Non-pigmented ciliary epithelial cell (primary cell): ENCODE measurements around the gene PDK2.
"Not testable (repeated sequence)": the region's sequence is repeated elsewhere in the genome, so short reads cannot be mapped to it uniquely, and the experiment has no call there.

Experiments used
- DNase-seq: peaks from one replicate; pipeline ENCODE4 v3.0.0-alpha.2; 2010; ENCODE audit warnings: low read depth

The PDK2 gene

DNA sequence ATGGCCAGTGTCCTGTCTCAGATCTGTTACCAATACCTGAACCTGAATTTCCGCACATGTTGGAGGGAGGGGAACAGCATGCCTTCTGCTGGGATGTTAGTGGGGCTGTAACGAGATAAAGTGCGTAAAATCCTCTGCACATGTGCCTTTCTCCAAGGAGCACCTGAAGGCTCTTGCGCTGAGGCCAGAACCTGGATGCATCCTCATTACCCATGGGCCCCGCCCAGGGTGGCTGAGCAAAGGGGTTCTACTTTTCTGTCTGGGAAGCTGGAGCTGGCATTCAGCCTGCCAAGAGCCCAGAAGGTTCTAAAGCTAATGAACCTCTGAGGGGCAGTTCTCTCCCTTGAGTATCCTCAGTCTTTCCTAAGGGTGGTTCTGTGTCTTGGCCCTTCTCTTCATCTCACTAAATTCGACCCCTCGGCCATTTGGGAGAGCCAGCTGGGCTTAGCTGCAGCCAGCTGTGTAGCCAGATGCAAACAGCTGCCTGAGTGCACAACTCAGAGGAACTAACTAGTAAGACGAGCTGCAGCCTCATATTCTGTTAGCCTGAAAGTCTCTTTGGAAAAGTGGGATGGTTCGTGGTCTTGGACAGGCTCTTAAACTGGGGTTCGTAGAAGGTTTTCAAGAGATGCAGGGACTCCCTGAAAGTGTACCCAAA is 36.7 kb upstream of the PDK2 start:
- DNase-seq, result no peak

DNA sequence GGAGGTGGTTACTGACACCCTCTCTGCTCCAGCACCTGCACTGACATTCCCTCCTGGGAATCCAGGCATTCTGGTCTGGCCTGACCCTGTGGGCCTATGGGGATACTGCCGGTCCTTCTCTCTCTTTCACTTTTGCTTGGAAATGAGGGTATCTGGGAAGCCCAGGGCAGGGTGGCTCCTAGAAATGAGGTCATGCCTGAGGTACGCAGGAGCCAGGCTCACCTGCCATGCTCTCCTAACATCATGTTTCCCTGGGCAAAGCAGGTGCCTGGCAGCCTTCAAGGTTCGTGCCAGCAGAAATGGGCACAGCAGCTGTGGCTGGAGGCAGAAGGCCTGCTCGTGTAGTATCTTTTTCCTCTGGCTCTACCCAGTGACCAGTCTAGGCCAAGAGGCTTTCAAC is 35.9 kb upstream of the PDK2 start:
- DNase-seq, result no peak

DNA sequence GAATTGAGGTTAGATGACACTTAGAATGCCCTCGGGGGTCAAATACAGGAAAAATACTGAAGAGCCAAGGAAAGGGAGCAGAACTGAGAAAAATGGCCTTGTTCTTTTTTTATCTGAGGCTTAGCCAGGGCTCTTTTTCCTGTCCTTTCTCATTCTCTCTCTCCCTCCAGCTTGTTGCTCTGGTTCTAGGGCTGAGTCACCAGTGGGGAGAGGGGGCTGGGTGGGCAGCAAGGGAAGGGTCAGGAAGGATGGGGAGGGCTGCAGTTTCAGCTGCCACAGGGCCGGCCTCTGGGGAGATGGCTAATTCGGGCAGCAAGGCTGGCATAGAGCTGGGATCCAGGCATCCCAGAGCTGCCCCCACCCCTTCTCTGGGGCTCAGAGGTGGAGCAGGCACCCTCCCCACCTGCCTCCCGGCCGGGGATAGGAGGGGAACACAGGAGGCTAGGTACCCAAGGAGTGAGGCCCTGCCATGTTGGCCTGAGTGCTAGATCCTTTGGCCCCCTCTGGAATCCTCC is 35.3 kb upstream of the PDK2 start:
- DNase-seq, result no peak

DNA sequence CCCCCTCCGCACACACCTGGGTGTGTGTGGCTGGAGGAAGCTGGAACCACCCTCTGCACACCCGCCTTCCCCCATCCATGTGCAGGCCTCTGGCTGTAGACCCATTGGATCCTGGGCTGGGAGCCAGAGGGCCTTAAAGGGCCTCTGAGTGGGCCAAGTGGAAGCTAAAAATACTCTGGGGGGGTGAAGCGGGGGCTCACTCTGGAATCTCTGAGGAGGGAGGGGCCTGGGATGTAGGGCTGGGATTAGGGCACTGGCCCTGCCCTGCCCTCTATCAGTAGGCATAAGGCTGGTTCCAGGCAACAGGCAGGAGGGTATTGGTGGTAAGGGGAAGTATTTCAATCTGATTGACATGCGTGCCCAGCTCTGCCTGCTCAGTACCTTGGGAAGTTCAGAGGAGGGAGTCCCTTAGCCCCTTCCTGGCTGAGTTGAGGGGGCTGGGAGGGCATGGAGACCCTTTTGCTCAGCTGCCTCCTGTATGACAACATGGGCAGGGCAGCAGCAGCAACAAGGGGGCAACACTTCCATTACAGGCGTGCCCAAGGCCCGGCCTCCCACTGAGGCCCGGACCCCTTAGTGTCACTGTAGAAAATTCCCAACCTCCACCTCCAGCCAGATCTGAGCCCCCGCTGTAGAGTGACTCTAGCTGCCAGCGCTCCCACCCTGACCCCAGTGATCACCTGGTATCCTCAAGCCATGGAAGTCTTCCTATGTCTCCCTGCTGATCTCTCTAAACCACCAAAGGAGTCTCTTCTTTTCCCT is 34.0 kb upstream of the PDK2 start:
- DNase-seq, result no peak

DNA sequence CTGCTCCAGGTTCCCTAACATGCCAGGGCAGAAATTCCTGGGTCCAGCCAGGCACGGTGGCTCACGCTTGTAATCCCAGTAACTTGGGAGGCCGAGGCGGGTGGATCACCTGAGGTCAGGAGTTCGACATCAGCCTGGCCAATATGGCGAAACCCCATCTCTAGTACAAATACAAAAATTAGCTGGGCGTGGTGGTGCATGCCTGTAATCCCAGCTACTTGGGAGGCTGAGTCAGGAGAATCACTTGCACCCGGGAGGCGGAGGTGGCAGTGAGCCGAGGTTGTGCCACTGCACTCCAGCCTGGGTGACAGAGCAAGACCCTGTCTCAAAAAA is 33.5 kb upstream of the PDK2 start:
- DNase-seq, result not testable (repeated sequence)

DNA sequence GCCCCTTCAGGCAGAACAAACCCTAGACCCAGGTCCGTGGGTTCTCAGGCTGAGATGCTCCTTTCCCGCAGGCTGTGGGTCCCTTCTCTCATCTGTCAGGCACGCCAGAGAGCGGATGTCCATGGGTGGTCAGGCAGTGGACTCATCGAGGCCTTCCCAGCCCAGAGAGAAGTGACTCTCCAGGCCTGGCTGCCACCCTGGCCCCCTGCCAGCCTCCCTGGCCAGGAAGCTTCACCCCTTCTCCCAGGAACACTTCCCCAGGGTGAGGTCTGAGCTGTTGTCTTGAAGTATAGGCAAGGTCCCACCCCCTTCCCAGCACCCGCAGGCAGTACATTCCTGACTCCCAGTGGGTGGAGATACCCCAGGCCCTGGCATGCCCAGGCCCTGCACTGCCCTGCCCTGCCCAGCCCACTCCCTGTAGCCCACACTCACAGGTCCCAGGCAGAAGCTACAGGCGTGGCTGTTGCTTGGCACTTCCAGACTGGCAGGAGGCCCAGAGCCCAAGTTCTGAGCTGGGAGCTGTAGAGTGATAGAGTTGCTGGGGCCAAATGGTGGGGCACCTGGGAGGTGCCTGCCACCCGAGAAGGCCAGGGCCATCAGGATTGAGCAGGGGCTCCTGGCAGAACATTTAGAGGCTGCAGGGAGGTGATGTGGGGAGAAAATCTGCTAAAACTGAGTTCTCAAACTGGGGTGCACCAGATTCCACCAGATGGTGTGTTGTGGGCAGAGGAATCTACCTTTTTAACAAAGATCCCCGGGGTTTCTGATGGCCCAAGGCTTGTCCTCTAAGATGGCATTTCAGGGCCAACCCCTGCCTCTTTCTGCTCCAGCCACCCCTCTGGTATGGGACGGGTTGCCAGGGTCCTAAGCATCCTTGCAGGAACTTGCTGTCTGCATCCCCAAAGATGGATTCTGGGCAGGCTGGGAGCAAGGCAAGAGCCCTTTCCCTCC is 32.6 kb upstream of the PDK2 start:
- DNase-seq, result no peak

DNA sequence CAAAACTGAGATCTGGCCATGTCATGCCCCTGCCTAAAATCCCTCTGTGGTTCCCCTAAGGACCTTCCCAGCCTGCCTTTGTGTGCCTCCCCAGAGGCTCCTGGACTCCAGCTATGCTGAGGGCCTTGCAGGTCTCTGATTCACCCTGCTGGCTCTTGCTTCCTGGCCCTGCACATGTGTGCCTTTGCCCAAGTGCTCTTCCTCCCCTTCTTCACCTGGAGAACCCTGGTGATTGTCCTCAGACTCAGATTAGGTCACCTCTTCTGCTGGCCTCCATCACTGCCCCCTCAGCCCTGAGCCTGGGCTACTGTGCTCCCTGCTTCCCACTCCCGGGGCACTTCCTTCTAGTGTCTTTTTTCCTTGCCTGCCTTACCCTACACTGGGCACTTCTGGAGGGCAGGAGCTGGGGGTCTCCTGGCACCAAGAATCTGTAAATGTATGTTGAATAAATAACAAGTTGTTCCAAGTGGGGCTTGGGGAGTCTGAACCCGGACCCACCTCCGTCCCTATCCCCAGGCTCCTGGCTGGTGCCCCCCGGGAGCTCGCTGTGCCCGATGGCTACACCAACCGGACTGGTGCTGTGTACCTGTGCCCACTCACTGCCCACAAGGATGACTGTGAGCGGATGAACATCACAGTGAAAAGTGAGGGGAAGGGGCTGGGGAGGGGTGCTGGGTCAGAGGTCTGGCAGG is 31.4 kb upstream of the PDK2 start:
- DNase-seq, result no peak

DNA sequence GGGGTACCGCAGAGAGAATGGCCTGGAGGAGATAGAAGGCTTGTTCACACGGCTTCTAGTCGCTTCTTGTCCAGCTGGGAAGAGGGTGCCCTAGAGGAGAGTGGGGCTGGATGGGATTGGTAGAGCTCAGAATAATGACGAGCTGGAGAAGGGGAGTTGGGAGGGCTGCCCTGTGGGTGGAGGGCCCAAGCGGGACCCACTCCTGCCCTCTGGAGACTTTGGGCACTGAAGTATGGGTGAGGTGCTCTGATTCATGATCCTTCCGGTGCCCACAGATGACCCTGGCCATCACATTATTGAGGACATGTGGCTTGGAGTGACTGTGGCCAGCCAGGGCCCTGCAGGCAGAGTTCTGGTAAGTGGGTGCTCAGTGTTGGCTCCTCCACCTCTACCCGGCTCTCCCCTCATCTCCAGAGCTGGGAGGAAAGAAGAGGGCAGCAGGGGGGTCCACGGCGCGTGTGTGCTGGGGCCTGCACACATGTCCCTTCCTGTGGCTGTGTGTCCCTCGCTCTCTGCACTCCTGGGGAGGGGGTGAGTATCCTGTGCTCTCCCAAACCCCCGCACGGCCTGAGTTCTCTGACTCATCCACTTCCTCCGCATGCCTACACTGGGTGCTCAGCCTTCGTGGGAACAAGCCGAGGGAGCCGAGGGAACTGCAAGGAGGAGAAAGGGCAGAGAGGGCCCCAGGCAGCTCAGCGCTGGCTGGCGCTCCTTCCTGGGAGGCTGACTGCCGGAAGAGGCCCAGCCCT is 30.7 kb upstream of the PDK2 start:
- peak; percentile 87 for DNase-seq

DNA sequence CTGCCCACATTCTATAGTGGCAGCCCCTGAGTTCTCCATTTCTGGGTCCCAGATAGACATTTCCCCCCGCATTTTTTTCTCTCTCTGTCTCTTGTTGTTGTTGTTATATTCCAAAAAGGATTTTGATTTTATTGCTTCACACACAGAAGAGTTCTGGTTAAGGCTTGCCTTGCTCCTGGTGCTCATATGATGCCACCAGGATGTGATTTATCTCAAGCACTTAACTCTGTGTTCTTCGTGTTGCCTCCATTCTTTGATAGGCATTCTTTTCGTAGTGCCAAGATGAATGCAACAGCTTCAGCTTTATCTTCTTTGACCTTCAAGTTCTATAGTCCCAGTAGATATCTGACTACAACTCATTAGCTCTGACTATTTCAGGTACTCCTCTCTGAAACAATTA is 30.1 kb upstream of the PDK2 start:
- DNase-seq, result no peak

DNA sequence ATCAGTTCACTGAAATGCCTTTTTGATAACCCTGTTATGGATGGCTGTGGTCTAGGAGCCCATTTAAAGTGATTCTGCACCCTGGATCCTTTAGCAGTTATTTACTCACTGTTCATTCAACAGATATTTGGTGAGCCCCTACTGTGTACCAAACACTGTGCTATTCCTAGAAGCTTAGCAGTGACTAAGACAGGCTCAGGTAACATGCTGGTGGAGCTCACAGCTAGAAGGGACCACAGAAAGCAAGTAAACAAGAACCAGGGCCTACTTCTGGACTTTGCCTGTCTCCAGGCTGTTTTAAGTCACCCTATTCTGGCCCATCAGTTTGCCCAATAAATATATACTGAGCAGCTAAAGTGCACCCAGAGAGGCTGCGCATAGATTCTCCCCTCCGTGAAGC is 28.2 kb upstream of the PDK2 start:
- no peak for DNase-seq

DNA sequence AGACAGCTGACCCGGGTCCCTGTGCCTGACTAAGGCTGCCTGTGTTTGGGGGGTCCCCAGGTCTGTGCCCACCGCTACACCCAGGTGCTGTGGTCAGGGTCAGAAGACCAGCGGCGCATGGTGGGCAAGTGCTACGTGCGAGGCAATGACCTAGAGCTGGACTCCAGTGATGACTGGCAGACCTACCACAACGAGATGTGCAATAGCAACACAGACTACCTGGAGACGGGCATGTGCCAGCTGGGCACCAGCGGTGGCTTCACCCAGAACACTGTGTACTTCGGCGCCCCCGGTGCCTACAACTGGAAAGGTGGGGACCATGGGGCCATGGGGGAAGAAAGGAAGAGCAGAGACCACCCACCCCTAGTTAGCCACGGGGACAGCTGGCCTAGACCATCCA is 27.2 kb upstream of the PDK2 start:
- no peak for DNase-seq

DNA sequence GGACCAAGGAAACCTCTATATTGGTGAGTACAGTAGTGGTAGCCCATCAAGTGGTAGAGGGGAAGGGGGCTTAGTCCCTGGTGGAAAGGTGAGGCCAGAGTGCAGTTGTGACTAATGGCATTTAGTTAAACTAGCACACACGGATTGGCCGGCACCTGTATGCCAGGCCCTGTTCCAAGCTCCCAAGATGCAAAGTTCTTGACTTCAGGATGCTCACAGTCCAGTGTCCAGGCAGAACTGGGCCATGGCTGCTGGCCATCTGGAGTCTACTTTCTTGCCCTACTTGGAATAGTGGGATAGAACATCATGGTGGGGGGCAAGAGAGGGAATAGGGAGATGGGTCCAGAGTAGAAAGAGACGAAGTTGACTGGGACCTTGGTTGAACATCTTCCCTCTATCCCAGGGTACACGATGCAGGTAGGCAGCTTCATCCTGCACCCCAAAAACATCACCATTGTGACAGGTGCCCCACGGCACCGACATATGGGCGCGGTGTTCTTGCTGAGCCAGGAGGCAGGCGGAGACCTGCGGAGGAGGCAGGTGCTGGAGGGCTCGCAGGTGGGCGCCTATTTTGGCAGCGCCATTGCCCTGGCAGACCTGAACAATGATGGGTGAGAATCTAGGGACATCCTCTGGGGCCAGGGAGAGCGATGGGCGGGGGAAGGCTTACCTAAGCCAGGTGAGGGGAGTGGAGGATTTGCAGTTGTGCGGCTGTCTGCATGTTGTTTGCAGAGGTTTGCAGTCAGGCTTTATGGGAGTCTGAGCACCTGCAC is 24.1 kb upstream of the PDK2 start:
- no peak for DNase-seq

DNA sequence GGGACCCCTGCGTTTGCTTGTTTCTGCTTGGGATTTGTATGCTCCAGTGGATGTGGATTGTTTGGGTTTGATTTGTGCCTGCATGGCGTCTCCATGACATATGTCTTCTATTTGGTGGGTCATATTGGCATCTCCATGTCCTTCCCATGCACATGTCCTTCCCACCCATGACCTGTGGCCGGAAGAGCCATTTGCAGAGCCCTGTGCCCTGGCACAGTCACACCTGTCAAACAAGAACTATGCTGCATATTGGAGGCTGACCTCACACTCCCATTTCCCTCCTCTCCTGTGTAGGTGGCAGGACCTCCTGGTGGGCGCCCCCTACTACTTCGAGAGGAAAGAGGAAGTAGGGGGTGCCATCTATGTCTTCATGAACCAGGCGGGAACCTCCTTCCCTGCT is 23.5 kb upstream of the PDK2 start:
- DNase-seq, result no peak

DNA sequence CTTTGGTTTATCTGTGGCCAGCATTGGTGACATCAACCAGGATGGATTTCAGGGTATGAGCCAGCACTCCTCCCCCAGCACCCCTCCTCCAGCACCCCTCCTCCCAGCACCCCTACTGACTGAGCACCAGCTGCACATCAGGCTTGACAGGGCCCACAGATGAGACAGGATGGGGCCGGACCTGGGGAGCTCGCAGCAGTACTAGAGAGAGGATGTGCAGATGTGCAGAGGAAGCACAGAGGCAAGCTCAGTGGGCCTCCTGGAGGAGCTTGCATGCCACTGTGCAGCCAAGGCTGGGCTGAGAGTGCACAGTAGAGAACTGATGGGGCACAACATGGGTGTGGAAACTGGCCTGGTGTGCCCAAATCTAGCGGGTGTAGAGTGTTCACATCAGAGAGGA is 23.0 kb upstream of the PDK2 start:
- no peak for DNase-seq

DNA sequence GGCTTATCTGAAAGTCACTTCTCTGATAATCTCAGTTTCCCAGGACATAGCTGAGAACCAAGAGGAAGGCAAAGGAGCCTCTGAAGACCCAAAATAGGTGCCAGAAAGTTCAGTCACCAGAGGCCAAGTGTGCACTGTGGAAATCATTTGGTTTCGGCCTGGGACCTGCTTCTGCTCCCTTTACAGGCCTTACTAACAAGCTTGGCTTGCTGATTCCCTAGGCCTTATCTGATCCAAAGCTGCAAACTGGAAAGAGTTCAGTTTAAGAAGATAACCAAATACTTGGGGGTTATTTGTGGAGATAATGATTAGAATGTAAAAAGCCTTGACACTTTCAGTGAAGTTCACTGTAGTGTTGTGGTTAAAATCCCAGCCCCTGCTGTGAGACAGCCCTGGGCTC is 22.2 kb upstream of the PDK2 start:
- DNase-seq, result no peak

DNA sequence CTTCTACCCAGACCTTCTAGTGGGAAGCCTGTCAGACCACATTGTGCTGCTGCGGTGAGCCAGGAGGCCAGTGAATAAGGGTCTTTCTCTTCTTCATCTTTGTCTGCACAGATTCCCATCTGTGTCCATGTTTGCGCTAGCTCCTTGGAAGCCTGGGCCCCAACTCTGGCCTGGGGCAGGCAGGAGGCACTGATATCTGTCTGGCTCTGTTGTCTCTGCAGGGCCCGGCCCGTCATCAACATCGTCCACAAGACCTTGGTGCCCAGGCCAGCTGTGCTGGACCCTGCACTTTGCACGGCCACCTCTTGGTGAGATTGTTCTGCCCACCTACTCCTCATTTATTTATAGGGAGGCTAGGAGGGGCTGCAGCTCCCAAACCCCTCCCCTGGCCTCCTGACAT is 20.9 kb upstream of the PDK2 start:
- no peak for DNase-seq

DNA sequence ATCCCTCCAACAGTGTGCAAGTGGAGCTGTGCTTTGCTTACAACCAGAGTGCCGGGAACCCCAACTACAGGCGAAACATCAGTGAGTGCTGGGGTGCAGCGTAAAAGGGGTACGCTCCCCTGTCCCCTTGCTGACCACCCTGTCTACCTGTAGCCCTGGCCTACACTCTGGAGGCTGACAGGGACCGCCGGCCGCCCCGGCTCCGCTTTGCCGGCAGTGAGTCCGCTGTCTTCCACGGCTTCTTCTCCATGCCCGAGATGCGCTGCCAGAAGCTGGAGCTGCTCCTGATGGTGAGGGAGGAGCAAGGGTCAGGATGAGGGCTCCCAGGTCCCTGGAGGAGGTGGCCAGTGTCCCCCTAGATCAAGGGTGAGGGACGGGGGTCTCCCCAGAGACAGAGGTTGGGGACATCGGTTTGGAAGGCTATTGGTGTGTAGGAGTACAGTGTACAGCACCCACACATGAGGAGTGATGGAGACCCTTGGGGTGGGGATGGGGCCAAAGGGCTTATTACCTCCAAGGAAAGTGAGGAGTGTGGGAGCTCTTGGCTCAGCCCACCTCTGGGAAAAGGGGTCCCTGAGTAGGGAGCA is 19.6 kb upstream of the PDK2 start:
- no peak for DNase-seq

DNA sequence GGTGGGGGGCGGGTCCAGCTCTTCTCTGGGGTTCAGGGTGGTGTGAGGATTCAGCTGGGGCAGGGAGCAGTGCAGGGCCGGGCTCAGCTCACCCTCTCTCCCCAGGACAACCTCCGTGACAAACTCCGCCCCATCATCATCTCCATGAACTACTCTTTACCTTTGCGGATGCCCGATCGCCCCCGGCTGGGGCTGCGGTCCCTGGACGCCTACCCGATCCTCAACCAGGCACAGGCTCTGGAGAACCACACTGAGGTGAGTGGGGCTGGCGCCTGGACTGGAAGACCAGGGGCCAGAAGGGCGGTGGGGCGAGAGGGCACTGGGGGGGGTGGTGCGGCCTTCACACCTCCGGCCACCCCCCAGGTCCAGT is 18.9 kb upstream of the PDK2 start:
- no peak for DNase-seq

DNA sequence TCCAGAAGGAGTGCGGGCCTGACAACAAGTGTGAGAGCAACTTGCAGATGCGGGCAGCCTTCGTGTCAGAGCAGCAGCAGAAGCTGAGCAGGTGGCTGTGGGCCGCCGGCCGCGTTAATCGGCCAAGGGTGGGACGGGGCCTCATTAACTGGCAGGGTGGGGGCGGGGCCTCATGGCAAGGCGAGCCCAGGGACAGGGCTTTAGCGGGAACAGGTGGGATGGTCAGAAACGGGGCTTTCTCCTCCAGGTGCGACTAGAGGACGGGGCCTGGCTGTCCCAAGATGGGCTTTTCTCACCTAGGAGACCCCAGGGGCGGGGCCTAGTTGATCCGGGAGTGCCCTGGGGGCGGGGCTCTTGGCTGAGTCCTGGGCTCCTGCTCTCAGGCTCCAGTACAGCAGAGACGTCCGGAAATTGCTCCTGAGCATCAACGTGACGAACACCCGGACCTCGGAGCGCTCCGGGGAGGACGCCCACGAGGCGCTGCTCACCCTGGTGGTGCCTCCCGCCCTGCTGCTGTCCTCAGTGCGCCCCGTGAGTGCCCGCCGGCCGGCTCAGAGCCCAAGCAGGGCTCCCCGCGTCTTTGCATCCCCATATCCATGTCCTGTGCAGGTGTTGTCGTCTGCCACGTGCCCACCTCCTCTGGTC is 18.4 kb upstream of the PDK2 start:
- no peak for DNase-seq

DNA sequence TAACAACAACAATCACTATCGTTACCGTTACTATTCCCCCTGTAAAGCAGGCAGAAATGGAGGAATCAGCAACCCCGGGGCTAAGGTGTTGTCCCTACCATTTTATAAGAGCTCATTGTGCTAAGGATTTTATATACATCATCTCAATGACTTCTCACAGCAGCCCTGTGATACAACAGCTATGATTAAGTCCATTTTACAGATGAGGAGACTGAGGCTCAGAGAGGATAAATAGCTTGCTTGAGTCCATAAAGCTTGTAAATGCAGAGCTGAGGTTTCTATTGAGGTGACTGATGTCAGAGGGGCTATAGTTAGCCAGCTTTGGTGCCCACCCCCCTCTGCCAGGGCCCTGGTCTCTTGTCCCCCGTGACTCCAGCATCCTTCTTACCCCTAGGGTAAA is 16.7 kb upstream of the PDK2 start:
- no peak for DNase-seq
